NK-92 (cell line): ENCODE measurements around the gene SLC34A3.
"Not testable (repeated sequence)": the region's sequence is repeated elsewhere in the genome, so short reads cannot be mapped to it uniquely, and the experiment has no call there.

Experiments used
- DNase-seq: peaks from one replicate; lab custom pipeline; 2025; ENCODE audit not compliant: unreplicated experiment; lab: John Stamatoyannopoulos, UW

The SLC34A3 gene

GRCh38 chr9:137228968-137229896, 1.5 kb upstream of the SLC34A3 start:
- no peak for DNase-seq

DNA sequence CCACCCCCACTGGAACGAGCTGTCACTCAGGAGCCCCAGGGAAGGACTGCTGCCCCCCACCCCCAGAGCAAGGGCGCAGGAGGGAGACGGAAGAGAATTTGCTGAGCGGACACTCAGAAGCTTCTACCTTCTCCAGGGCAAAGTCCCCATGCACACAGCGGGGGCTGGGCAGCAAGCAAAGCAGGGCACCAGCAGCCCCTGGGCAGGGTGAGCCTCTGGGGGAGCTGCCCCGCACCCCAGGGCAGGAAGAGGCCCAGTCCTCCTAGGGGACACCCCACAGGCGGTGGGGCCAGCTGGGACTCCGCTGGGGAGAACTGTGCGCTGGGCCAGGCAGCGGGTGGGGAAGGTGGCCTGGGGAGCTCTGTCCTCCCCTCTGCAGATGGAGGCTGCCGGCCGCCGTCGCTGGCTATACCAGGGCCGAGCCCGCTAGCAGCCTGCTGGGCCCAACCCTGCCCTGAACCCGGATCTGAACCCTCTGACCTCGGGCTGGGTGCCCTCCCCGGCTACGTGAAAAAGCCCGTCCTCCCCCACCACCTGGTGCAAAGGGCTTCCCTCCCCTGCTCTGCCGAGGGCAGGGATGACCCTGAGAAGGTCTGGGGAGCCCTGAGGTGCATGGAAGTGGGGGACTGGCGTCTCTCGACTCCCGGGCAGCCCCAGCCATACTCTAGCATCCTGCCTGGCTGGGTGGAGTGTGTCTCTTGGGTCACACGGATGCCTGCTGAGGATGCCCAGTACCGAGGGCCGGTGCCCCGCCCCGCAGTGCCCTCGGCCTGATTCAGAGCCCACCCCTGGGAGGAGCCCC, 597 bp upstream of the SLC34A3 start:
- DNase-seq: no peak

GRCh38 chr9:137231372-137232039, 805 bp downstream of the SLC34A3 start:
- no peak for DNase-seq

DNA sequence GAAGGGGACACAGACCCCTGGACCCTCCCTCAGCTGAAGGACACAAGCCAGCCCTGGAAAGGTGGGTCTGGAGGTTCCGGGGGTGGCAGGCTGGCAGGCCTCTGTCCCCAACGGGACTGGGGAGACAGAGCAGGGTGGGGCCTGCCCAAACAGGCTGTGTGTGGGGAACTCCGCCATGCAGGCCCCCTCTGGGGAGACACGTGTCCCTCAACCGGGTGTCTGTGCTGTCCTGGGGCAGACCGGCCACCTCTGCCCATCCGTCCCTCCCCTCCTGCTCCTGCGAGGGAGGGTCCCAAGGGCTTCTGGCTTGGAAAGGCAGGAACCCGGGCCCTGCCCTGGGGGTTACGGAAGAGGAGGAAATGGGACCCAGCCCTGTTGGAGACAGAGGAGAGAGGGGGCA, 1.4 kb downstream of the SLC34A3 start:
- no peak for DNase-seq

GRCh38 chr9:137232510-137232909, 1.8 kb downstream of the SLC34A3 start:
- no peak for DNase-seq

DNA sequence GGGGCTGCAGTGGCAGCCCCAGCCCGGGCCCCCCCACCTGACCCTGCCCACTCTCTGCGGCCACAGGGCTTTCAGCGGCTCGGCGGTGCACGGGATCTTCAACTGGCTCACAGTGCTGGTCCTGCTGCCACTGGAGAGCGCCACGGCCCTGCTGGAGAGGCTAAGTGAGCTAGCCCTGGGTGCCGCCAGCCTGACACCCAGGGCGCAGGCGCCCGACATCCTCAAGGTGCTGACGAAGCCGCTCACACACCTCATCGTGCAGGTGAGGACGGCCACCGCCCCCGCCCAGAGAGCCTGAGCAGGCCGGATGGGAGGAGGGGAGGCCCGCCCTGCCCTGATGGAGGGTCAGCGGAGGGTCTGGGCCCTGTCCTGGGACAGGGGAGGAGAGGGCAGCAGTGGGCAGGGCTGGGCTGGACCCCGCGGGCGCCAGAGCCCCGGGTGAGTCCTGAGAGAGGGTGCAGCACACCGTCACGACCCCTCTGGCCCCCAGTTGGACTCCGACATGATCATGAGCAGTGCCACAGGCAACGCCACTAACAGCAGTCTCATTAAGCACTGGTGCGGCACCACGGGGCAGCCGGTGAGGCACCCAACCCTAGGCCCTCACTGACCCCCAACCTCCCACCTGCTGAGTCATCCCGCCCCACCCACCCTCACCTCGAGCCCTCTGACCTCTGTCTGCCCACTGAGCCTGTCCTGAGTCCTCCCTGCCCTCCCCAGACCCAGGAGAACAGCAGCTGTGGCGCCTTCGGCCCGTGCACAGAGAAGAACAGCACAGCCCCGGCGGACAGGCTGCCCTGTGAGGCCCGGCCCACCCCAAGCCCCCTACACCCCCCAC, 2.7 kb downstream of the SLC34A3 start:
- no peak for DNase-seq

GRCh38 chr9:137234055-137234697, 3.5 kb downstream of the SLC34A3 start:
- no peak for DNase-seq

GRCh38 chr9:137234758-137235423, 4.2 kb downstream of the SLC34A3 start:
- no peak for DNase-seq

GRCh38 chr9:137235424-137236237, 4.9 kb downstream of the SLC34A3 start:
- no peak for DNase-seq

DNA sequence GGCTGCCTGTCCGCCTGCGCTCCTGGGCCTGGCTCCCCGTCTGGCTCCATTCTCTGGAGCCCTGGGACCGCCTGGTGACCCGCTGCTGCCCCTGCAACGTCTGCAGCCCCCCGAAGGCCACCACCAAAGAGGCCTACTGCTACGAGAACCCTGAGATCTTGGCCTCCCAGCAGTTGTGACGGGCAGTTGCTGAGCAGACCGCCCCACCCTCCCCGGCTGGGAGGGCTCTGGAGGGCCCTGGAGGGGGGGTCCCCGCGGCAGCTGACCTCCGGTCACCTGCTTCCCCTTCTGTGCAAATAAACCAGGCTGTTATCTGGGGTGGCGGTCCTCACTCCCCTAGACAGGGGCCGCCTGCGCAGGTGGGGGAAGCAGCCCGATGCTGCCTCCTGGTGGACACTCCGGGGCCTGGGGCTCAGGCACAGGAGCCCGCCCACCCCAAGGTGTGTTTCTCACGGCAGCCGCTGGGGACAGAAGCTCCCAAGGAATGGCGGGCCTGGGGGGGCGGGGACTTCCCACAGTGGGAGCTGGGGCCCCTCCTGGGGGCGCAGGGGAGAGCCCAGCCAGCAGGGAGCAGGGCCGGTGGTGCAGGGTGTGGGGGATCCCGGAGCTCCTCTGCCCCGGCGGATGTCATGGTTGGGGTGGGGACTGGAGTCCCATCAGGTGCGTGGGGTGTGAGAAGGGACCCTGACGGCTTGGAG, 5.7 kb downstream of the SLC34A3 start:
- peak; percentile 30 for DNase-seq

DNA sequence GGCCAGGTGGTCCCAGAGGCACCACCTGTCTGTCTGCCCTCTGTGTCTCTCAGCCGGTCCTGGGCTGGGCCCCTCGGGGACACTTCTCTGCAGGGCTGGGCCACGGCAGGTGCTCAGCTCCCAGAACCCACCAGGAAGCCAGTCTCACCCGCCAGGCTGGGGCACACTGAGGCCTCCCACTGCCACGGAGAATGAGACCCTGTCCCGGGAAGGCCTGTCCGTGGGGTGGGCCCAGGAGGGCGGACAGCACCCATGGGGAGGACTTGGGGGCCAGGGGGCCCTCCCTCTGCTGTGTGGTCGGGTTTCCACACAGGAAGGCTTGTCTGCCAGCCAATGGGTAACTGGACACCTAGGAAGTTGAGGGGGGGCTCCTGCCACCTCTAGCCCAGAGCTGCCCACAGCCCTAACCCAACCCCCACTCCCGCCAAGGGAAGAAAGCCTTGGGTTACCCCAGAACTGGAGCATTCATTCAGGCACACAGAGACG, 6.3 kb downstream of the SLC34A3 start:
- DNase-seq: no peak

DNA sequence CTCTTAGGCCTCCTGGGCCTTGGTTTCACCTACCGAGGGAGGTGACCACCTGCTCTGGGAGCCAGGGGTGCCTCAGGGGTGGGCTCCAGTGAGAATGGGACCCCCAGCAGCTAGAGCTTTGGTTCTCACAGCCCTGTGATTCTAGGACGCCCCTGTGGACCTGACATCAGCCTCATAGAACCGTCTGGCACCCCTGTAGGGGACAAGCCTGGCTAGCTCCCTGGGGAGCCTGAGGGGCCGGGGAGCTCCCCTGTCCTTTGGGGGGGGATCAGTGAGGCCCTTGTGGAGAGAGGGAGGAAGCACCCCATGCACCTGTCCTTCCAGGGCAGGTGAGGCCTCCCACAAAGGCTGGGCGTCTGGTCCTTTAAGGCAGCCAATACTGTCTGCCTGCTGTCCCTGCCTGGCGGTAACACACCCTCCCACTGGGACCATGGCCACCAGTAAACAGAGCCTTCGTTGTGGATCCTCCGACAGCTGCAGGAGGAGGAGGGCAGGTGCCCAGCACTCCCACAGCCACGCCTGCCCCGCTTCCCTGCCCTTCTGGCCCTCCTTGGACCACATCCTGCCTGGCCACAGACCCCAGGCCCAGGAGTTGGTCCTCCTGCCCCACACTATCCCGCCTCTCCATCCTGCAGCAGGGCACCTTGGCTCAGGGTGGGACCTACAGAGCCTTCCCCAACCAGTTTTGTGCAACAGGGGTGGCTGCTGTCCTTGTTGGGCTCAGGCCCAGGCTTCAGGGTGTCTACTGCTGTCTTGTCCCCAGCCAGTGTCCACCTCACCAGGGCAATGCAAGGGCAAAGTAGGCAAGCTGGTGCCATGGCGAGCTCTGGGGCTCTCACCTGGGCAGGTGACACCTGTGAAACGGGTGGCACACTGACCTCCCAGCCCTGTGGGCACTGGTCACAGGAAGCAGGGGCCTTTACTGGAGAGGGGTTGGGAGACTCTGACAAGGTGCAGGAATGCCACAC, 7.3 kb downstream of the SLC34A3 start:
- DNase-seq: no peak

DNA sequence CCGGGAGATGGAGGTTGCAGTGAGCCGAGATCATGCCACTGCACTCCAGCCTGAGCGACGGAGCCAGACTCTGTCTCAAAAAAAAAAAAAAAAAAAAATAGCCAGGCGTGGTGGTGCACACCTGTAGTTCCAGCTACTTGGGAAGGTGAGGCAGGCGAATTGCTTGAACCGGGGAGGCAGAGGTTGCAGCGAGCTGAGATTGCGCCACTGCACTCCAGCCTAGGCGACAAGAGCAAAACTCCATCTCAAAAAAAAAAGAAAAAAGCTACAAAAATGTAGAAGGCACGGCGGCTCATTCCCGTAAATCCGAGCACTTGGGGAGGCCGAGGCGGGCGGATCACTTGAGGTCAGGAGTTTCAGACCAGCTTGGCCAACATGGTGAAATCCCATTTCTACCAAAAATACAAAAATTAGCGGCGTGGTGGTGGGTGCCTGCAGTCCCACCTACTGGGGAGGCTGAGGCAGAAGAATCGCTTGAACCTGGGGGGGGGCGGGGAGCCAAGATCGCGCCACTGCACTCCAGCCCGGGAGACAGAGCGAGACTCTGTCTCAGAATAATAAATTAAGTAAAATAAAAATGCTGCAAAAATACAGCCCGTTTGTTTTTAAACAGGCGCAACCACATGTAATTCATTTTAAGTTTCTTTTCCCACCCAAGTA, 9.0 kb downstream of the SLC34A3 start:
- not testable (repeated sequence) for DNase-seq

GRCh38 chr9:137240318-137240840, 9.7 kb downstream of the SLC34A3 start:
- DNase-seq: no peak

DNA sequence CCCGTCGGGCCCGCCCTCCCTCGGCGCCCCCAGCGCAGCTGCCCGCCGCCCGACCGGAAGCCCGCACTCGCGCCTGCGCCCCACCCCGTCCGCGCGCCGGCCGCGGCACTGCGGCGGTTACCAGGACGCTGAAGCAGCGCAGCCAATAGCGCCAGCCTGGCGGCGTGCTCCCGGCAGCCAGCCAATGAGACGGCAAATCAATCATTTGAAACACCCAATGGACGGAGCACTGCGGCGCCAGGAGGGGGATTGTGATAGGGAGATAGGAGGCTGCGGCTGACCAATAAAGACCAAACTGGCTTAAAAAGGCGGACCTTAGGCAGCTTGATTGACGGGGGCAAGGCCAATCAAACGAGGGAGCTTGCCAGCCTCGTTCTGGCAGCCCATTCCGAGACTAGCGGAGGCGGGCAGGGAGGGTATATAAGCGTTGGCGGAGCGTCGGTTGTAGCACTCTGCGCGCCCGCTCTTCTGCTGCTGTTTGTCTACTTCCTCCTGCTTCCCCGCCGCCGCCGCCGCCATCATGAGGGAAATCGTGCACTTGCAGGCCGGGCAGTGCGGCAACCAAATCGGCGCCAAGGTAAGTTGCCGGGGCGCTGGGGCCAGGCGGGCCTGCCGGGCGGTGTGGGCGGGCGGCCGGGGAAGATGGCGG, 10.3 kb downstream of the SLC34A3 start, which contains the start of gene TUBB4B:
TSS of gene TUBB4B (plus strand) at position 447 of the 649 bp plus-strand sequence. CDS start at position 521, 74 bp downstream.
- peak; percentile 90 for DNase-seq
